Choroid plexus epithelial cell (primary cell): ENCODE data around the gene LTBP4.
A peak's percentile ranks its signal among the peaks of the same experiment; 100 is the strongest.

Source experiments
- DNase-seq: peaks from one replicate; pipeline ENCODE4 v3.0.0-alpha.2; 2010; ENCODE audit warnings: low read depth
- H3K4me3 ChIP-seq: 2 replicates; pipeline ENCODE4 v1.5.1; 2011; ENCODE audit warnings: low read depth, mild to moderate bottlenecking, control low read depth, low read length, moderate library complexity
- TF ChIP-seq, protein P1 (sequence below): conservative IDR thresholded peaks from 2 replicates; pipeline ENCODE4 v1.5.1; 2011; ENCODE audit warnings: low read depth, mild to moderate bottlenecking, control low read depth, inconsistent platforms, low read length, moderate library complexity

LTBP4 gene

DNA sequence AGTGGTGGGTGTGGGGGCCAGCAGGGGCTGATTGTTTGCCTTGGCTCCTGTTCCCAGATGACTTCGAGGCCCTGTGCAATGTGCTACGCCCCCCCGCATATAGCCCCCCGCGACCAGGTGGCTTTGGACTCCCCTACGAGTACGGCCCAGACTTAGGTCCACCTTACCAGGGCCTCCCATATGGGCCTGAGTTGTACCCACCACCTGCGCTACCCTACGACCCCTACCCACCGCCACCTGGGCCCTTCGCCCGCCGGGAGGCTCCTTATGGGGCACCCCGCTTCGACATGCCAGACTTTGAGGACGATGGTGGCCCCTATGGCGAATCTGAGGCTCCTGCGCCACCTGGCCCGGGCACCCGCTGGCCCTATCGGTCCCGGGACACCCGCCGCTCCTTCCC is 25.7 kb downstream of the LTBP4 start:
- H3K4me3 ChIP-seq = no peak overlapping the region
- TF ChIP-seq, protein P1, sequence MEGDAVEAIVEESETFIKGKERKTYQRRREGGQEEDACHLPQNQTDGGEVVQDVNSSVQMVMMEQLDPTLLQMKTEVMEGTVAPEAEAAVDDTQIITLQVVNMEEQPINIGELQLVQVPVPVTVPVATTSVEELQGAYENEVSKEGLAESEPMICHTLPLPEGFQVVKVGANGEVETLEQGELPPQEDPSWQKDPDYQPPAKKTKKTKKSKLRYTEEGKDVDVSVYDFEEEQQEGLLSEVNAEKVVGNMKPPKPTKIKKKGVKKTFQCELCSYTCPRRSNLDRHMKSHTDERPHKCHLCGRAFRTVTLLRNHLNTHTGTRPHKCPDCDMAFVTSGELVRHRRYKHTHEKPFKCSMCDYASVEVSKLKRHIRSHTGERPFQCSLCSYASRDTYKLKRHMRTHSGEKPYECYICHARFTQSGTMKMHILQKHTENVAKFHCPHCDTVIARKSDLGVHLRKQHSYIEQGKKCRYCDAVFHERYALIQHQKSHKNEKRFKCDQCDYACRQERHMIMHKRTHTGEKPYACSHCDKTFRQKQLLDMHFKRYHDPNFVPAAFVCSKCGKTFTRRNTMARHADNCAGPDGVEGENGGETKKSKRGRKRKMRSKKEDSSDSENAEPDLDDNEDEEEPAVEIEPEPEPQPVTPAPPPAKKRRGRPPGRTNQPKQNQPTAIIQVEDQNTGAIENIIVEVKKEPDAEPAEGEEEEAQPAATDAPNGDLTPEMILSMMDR = no peak
- no peak for DNase-seq

DNA sequence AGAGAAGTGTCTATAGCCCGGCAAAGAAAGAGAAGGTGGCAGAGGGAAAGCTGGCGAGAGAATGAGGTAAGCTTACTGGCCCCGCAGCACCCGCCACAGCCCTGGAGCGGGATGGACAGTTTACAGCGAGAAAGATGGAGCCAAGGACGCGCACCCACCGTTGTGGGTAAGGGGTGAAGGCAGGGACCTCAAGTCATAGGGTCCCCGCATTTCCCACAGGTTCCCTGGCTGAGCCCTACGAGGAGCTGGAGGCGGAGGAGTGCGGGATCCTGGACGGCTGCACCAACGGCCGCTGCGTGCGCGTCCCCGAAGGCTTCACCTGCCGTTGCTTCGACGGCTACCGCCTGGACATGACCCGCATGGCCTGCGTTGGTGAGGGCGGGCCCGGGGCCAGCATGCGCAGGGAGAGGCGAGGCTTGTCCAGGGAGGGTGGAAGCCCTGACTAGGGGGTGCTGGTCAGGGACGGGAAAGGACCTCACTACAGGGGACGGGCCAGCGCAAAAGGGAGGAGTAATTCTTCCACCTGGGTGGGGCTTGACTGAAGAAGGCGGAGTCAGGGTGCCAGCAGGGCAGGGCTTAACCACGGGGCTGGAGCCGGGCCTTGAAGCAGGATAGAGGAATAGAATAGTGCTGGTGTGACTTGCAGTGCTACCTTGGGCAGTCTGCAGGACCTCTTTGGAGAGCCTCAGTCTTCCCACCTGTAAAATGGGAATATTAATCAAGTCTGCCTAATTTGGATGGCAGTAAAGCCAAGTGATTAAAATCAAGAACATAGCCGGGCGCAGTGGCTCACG is 26.5 kb downstream of the LTBP4 start:
- no peak overlapping the region for H3K4me3 ChIP-seq
- TF ChIP-seq, protein P1 = no peak
- DNase-seq = no peak

DNA sequence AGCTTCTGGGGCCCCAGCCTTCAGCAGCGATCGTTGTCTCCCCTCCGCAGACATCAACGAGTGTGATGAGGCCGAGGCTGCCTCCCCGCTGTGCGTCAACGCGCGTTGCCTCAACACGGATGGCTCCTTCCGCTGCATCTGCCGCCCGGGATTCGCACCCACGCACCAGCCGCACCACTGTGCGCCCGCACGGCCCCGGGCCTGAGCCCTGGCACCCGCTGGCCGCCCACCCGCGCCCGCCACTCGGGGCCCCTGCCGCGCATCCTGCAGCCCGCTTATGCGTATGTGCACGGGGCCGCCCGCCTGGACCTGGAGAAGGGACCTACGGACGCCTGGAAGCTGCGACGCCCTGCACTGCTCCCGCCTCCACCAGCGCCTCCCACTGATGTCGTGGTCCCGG is 28.2 kb downstream of the LTBP4 start:
- TF ChIP-seq, protein P1 = no peak
- no peak overlapping the region for H3K4me3 ChIP-seq
- DNase-seq = no peak

DNA sequence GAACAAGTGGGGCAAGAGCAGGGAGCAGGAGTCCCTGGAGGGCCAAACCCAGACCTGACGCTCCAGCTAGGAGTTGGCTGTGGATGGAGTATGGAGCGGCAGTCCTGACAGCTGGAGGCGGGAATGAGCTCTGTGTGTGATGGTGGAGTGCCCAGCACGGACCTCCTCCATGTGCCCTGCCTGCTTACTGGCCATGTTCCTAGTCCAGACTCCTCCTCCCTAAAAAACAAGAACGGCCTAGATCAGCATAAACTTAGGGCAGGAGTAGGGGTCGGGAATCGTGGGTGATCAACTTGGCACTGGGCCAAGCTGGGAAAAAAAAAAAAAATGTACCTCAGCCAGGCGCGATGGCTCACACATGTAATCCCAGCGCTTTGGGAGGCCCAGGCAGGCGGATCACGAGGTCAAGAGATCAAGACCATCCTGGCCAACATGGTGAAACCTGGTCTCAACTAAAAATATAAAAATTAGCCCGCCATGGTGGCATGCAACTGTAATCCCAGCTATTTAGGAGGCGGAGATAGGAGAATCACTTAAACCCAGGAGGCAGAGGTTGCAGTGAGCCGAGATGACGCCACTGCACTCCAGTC is 29.5 kb downstream of the LTBP4 start:
- DNase-seq = no peak
- TF ChIP-seq, protein P1 = no peak
- no peak overlapping the region for H3K4me3 ChIP-seq

DNA sequence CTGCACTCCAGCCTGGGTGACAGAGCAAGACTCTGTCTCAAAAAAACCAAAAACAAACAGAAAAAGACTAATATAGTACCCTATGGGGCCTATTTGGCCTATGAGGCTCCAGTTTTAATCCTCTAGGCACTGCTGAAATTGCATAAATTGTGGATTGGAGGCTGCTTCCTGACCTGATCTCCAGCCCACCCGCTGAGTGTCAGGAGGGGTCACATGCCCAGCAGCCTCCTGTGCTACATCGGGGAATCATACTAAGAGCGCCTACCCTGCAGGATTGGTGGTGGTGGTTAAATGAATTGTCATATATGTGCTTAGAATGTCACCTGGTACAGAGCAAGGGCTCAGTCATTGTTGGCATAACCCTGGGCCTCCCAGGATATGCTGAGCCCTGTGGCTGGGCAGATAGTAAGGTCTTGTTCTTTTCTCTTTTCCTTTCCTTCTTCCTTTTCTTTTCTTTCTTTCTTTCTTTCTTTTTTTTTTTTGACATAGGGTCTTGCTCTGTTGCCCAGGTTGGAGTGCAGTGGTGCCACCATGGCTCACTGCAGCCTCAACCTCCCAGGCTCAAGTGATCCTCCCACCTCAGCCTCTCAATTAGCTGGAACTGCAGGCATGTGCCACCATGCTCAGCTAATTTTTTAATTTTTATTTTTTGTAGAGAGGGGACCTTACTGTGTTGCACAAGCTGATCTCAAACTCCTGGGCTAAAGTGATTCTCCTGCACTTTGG is 31.3 kb downstream of the LTBP4 start:
- no peak overlapping the region for H3K4me3 ChIP-seq
- DNase-seq = no peak
- TF ChIP-seq, protein P1 = no peak

DNA sequence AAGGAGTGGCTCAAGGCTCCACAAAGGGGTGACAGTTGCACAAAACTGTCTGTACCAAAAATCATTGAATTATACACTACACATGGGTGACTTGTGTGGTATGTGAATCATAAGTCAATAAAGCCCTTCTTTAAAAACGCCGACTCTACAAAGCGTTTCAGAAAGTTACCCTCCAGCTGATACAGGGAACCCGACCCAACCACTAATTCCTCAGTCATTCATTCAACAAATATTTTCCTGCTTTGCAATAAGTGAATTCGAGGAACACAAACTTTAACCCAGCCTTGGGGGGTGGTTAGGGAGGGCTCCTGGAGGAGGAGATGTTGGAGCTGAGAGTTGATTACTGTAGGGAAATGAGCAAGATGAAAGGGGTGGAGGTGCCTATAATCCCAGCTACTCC is 32.0 kb downstream of the LTBP4 start:
- no peak overlapping the region for H3K4me3 ChIP-seq
- TF ChIP-seq, protein P1 = no peak
- peak; percentile 43 for DNase-seq
